Stimulated activated CD8-positive, alpha-beta memory T cell treated with anti-CD3 and anti-CD28 coated beads, Interleukin-12 subunit alpha, Interleukin-12 subunit beta, amount 100 ng/mL, for 24 hours (primary cell): ENCODE data around the gene SLC39A1.
A peak's percentile ranks its signal among the peaks of the same experiment; 100 is the strongest.
"Not testable (repeated sequence)": the region's sequence is repeated elsewhere in the genome, so short reads cannot be mapped to it uniquely, and the experiment has no call there.

Experiments used
- DNase-seq: peaks from one replicate; pipeline ENCODE4 v3.0.0-alpha.2; 2020; ENCODE audit errors: extremely low read depth

The SLC39A1 gene

GRCh38 chr1:153963030-153963849, at the start of gene SLC39A1:
Gene SLC39A1, minus strand, starts transcription at chr1:153963537. Its CDS starts 822 bp downstream, at chr1:153962715.
- DNase-seq: peak; percentile 94

DNA sequence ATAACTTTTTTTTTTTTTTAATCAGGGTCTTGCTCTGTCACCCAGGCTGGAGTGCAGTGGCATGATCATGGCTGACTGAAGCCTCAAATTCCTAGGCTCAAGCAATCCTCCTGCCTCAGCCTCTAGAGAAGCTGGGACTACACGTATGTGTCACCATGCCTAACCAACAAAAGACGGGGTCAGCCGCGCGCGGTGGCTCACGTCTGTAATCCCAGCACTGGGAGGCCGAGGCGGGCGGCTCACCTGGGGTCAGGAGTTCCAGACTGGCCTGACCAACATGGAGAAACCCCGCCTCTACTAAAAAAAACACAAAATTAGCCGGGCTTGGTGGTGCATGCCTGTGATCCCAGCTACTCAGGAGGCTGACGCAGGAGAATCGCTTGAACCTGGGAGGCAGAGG, 49.2 kb upstream of the SLC39A1 start:
- DNase-seq: not testable (repeated sequence)

GRCh38 chr1:154012129-154012528, 48.8 kb upstream of the SLC39A1 start:
- no peak for DNase-seq

GRCh38 chr1:154006136-154006535, 42.8 kb upstream of the SLC39A1 start:
- DNase-seq: no peak

- DNase-seq: no peak
Observed at GRCh38 chr1:154000420-154000819, 37.1 kb upstream of the SLC39A1 start.

- DNase-seq: not testable (repeated sequence)
Observed at GRCh38 chr1:153996882-153997281, 33.5 kb upstream of the SLC39A1 start.

DNA sequence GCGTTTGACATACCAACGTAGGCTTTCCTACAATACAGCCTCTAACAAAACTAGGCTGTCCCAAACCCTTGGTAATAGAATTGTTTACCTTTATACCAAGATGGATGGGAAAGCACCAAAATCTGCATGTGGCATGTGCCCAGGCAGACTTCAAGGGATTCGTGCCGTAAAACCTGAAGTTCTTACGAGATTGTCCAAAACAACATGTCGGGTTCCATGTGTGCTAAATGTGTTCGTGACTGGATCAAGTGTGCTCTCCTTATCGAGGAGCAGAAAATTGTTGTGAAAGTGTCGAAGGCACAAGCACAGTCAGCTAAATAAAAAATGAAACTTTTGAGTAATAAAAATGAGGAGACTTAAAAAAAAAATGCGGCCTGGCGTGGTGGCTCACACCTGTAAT, 32.3 kb upstream of the SLC39A1 start:
- no peak for DNase-seq

- no peak for DNase-seq
Observed at GRCh38 chr1:153995202-153995601, 31.9 kb upstream of the SLC39A1 start.

DNA sequence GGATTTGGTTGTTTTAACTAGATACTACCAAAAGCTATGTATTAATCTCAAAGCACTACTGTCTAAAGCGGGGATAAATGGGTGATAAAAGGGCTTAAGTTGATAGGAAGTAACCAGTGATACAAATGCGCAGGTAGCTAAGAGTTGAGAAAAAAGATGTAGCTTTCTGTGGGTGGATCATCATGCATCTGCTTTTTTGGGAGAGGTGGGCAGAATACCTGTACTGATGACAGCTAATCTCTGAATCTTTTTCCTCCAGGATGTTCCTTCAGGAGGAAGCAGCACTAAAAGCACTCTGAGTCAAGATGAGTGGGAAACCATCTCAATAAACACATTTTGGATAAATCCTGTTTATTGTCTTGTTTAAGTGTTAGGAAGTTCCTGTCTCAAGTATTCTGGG, 28.5 kb upstream of the SLC39A1 start:
- DNase-seq: no peak

- no peak for DNase-seq
Observed at GRCh38 chr1:153991151-153991630, 27.9 kb upstream of the SLC39A1 start.

DNA sequence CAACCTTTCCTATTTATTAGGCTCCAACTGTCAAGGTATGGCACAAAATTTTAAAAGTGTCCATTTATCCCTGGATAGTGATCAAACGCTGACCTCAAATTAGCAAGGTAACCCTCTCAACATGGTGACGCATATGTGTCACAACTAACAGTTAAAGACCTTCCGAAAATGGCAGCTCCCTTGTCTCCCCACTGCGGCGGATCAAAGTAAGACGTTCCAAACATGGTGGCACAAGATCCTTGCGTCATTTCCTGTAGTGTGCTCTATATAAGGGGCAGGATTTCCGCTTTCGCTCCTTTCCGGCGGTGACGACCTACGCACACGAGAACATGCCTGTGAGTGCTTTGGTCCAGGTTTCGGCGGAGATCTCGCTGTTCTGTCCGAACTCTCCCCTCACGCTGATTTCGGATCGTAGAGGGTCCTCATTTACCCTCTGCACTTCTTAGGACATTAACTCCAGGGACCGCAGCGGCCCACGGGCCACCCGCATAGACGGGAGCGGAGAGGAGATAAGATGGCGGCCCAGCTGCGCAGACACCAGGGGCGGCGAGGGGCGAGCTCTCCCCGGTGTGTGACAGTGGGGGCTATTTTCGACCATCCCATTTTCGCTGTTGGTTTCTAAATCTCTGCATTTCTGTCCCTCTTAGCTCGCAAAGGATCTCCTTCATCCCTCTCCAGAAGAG, 27.3 kb upstream of the SLC39A1 start, which contains the start of gene RPS27:
Gene RPS27, plus strand, starts transcription at position 295 of the 683 bp plus-strand sequence. Its CDS starts 35 bp downstream, at position 330.
- DNase-seq: peak; percentile 59

GRCh38 chr1:153987621-153988020, 24.3 kb upstream of the SLC39A1 start:
- no peak for DNase-seq

GRCh38 chr1:153985941-153986761, 22.8 kb upstream of the SLC39A1 start, which contains the start of gene RAB13:
Gene RAB13, minus strand, starts transcription at chr1:153986339. Its CDS starts 103 bp downstream, at chr1:153986236.
- no peak for DNase-seq

- DNase-seq: no peak
Observed at GRCh38 chr1:153985341-153985912, 22.1 kb upstream of the SLC39A1 start.

DNA sequence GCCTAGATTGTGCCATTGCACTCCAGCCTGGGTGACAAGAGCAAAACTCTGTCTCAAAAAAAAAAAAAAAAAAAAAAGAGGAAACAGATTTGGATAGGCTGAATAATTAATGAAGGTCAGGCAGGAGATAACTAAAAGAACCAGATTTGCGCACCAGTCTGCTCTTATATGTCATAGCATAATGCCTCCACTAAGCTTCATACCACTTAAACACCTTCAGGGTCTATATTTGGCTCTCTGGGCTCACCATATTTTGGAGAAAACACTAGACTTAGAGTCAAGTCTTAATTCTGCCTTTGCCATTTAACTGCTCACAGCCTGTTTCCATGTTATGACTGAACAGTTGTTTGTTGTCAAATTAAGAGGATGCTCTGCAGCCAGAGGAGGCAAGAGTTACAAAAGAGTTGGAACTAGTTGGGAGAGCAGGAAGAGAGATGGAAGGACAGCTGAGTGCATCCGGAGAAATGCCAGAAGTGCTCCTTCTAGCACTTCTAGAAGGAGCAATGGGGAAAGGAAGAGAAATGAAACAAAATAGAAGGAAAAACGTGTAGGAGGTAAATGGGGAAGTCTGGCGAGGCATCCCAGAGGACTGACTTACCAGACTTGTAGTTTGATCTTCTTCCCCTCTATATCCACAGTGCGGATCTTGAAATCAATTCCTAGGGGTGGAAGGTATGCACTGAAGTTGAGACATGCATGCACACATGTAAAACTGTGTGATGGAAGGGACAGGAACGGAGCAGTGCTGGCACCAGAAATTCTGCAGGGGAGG, 21.0 kb upstream of the SLC39A1 start:
- no peak for DNase-seq

DNA sequence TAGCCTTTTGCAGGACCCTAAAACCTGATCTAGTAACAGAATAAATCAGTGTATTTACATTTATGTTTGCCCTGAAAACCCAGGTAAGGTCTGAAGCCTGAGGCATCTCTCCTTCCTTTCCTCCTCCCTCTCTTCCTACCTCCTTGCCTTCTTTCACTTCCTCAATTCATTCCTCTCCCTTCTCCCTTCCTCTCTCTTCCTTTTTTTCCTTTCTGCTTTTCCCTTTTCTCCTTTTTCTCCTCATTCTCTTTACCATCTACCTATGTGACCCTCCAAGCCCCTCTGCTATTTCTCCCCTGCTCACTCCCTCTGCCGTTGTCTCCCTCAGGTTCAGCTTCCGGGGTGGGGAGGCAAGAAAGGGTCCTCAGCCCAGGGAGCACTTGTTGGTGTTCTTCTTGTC, 18.4 kb upstream of the SLC39A1 start:
- DNase-seq: not testable (repeated sequence)

DNA sequence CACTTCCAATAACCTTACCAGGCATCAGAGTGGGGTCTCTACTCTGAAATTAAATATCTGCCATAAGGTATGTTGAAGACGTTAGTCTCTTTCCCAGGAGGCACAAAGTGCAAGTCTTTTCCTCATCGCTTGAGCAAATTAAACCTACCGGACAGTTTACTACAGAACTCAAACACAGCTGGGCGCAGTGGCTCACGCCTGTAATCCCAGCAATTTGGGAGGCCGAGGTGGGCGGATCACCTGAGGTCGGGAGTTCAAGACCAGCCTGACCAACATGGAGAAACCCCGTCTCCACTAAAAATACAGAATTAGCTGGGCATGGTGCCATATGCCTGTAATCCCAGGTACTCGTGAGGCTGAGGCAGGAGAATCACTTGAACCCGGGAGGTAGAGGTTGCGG, 15.8 kb upstream of the SLC39A1 start:
- not testable (repeated sequence) for DNase-seq

GRCh38 chr1:153978274-153978909, 15.1 kb upstream of the SLC39A1 start:
- no peak for DNase-seq

DNA sequence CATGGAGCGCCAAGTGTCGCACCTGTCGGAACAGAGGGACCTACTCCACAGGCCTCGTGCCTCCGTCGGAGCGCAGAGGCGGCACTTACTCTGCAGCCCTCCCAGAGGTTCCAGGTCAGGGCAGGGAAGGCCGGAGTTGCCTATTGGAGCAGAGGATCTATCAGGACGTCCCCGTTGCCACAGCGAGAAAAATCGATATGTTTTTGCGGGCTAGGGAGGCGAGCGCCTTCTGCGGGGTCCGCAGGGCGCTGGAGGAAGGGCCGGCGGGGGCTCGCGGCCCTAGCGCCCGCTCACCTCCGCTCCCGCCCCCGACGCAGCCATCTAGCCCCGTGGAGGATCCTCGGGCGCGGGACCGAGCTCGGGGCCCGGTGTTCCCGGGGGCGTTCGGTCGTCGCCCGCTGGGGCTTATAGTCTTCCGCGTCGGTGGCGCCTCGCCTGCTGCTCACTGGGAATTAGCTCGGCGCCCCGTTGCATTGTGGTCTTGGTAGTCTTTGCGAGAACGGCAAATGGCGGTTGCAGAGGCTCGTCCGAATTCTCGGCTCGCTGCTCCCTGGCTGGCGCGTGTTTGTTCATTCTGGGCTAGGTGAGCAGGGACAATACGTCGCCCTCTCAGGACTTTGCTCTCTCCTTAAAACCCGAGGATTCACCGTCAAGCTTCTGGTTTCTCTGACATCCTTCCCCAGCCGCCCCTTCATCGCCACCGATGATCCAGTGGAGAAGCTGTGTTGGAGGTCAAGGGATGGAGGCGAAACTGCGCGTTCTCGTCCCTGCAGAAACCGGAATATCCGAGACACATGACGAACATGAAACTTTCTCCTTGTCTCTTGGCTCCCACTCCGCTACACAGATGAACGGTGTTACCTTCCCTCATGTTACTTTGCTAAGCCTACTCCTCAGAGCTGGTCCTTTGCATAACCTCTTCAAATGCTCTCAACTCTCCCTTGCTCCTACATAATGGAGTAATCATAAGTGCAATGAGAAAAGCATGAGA, 14.2 kb upstream of the SLC39A1 start, which contains the start of gene JTB:
Gene JTB, minus strand, starts transcription at position 425 of the 991 bp plus-strand sequence. Its CDS starts 422 bp downstream, at position 3.
- DNase-seq: peak; percentile 66
